Stimulated activated naive B cell treated with anti-CD40 and anti-IgM and Interleukin-4, amounts not matched to agents 10 μg/mL and 1 μg/mL and 100 μg/mL, for 72 hours (primary cell): ENCODE results near the gene GRIN2D.

Experiments
- ATAC-seq, 2 donors: fragments of 150-1000 bp; cut with Tn5 transposase; replicated peaks; 2 replicates each; pipeline ENCODE4 v1.10.0; 2021; ENCODE audit warnings: moderate library complexity in 1 of 2
- DNase-seq: peaks from one replicate; pipeline ENCODE4 v3.0.0; 2021
- H3K27ac Mint-ChIP-seq: one replicate; pipeline ENCODE4 v1.8.0; 2022; ENCODE audit warnings: mild to moderate bottlenecking, mixed read lengths
- H3K27me3 Mint-ChIP-seq, 2 donors: one replicate each; pipeline ENCODE4 v1.8.0; 2022; ENCODE audit warnings: mixed read lengths in 2 of 2
- H3K36me3 Mint-ChIP-seq, 2 donors: one replicate each; pipeline ENCODE4 v1.8.0; 2022; ENCODE audit warnings: mixed read lengths in 2 of 2, mild to moderate bottlenecking in 1 of 2
- H3K4me1 Mint-ChIP-seq, 2 donors: one replicate each; pipeline ENCODE4 v1.8.0; 2022; ENCODE audit warnings: mixed read lengths in 2 of 2, mild to moderate bottlenecking in 1 of 2
- H3K4me3 Mint-ChIP-seq, 2 donors: one replicate each; pipeline ENCODE4 v1.8.0; 2022; ENCODE audit warnings: mild to moderate bottlenecking in 2 of 2, mixed read lengths in 2 of 2, moderate library complexity in 1 of 2
- H3K9me3 Mint-ChIP-seq, 2 donors: one replicate each; pipeline ENCODE4 v1.8.0; 2022; ENCODE audit warnings: mixed read lengths in 2 of 2, mild to moderate bottlenecking in 1 of 2

GRIN2D gene

DNA sequence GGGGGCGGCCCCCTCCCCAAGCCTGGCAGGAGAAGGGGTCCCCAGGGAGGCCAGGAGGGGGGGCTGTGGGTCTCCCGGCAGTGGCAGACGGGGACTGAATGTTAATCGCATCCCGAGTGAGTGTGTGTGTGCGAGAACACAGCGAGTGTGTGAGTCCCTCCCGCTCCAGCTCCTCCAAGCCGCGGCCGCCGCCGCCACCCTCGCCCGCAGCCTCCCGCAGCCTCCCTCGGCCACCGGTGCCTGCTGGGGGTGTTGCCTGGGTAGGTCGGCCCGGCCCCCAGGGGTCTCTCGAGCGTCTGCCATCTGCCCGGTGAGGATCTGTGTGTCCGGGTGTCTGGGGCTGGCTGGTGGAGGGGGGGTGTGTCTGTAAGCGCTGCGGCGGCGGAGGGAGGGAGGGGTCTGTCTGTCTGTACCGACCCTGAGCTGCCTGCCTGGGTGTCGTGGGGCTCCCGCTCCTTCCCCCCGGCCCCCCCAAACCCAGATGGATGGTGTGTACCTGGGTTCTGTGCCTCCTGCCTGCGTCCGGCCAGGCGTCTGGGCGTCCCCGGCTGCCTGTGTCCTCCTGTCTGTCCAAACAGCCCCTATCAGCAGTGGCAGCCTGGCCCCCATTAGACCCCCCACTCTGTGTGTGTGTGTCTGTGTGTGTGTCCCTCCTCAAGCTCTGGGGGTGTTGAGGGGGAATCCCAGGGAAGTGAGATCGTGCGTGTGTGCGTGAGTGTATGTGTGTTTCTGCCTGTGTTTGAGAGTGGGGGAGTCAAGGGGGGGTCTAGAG, at the start of gene GRIN2D:
GRIN2D (plus strand) TSS at position 110 of the 772 bp plus-strand sequence. CDS start 4,725 bp downstream, outside the sequence.
- H3K4me1 Mint-ChIP-seq = peaks cover 44 to 64% of the 10 kb centered on the region in 2 donors
- H3K9me3 Mint-ChIP-seq = peaks cover 0 to under 1% of the 10 kb centered on the region in 2 donors
- peak within 1 kb of the TSS; percentile 65 to 99 for H3K4me3 Mint-ChIP-seq
- peak within 1 kb of the TSS; percentile 59 for H3K27ac Mint-ChIP-seq
- ATAC-seq (no peak), DNase-seq (no peak)
- peaks cover 46 to 47% of the 10 kb centered on the region in 2 donors for H3K27me3 Mint-ChIP-seq
- H3K36me3 Mint-ChIP-seq = peaks cover 5 to 8% of the 10 kb centered on the region in 2 donors

DNA sequence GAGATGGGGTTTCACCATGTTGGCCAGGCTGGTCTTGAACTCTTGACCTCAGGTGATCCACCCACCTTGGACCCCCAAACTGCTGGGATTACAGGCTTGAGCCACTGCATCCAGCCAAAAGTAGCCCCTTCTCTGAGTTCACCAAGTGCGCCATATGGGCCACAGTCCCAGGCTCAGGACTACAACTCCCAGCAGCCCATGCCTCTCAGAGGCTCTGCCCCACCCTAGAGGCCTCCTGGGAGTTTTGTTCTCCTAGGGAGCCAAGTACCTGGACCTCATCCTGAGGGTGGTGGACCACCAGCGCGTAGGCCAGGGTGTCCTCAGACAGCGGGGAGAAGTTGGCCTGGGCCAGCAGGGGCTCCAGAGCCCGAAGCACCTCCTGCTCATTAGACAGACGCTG, 48.6 kb upstream of the GRIN2D start:
- Mint-ChIP-seq H3K27me3 (no peaks in the 10 kb centered on the region), H3K36me3 (peaks cover 11 to 17% of the 10 kb centered on the region in 2 donors), H3K9me3 (no peaks in the 10 kb centered on the region), H3K4me3 (no peak overlapping the region), H3K4me1 (no peaks in the 10 kb centered on the region), H3K27ac (no peak overlapping the region)
- DNase-seq = no peak
- ATAC-seq = no peak

DNA sequence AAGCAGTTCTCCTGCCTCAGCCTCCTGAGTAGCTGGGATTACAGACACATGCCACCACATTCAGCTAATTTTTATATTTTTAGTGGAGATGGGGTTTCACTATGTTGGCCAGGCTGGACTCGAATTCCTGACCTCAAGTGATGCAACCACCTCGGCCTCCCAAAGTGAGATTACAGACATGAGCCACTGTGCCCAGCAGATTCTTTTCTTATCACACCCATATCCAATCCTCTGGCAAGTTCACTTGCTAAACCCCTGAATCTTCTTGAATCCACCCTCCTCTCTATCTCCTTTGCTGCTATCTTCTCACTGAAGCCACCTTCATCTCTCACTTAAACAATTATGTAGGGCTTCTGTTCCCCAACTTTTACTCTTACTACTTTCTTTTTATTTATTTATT, 47.3 kb upstream of the GRIN2D start:
- Mint-ChIP-seq H3K4me3 (no peak overlapping the region), H3K4me1 (peaks cover 2 to 4% of the 10 kb centered on the region in 2 donors), H3K27me3 (no peaks in the 10 kb centered on the region), H3K27ac (no peak overlapping the region), H3K36me3 (peaks cover 13 to 19% of the 10 kb centered on the region in 2 donors), H3K9me3 (no peaks in the 10 kb centered on the region)
- ATAC-seq (no peak), DNase-seq (no peak)

DNA sequence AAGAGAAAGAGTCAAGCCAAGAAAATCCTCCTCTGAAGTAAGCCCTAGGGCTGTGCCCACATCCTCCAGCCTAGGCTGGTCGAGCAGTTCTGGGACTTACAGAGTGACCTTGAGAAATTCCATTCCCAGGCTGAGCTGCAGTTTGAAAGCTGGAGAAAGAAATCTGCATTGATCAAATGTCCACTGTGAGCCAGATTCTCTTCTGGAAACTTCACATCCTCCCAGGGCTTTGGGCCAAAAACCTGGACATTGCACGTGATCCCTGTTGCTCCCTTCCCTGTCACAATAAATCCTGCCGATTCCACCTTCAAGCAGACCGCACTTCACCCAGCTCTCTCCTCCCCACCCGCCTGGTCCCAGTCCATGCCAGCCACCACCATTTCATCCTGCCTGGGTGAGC, 45.4 kb upstream of the GRIN2D start:
- no peak for ATAC-seq
- Mint-ChIP-seq H3K4me3 (no peak overlapping the region), H3K27ac (no peak overlapping the region)

DNA sequence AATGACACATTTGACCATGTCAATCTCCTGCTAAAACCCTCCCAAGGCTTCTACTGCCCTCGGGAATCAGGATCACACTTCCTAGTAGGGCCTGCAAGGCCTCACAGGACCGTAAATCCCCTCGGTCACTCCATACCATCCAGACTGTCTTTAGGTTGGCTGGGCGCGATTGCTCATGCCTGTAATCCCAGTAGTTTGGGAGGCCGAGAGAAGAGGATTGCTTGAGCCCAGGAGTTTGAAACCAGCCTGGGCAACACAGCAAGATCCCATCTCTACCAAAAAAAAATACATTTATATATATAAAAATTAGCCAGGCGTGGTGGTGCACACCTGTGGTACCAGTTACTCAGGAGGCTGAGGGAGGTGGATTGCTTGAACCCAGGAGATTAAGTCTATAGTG, 44.7 kb upstream of the GRIN2D start:
- Mint-ChIP-seq H3K4me1 (peaks cover 6 to 10% of the 10 kb centered on the region in 2 donors), H3K9me3 (no peaks in the 10 kb centered on the region), H3K27ac (no peak overlapping the region), H3K36me3 (peaks cover 10 to 12% of the 10 kb centered on the region in 2 donors), H3K27me3 (no peaks in the 10 kb centered on the region), H3K4me3 (no peak overlapping the region)
- DNase-seq (no peak), ATAC-seq (no peak)

More for the DNA sequence above, 45.4 kb upstream of the GRIN2D start:
- Mint-ChIP-seq H3K4me1 (peaks cover 6 to 10% of the 10 kb centered on the region in 2 donors), H3K9me3 (no peaks in the 10 kb centered on the region), H3K36me3 (peaks cover 13 to 18% of the 10 kb centered on the region in 2 donors), H3K27me3 (no peaks in the 10 kb centered on the region)
- no peak for DNase-seq

DNA sequence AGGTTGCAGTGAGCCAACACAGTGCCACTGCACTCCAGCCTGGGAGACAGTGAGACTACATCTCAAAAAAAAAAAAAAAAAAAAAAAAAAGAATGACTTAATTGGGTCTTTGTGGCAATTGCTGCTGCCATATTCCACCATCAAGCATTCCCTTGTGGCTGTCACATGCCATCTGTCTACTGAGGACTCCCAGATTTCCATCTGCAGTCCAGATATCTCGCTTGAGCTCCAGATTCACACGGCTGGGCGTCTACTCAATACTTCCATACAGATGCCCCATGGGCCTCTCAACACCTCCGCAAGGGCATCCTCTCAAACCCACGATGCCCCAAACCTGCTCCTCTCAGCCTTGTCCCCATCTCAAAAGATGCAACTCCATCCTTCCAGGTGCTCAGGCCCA, 42.6 kb upstream of the GRIN2D start:
- ATAC-seq (no peak), DNase-seq (no peak)
- no peaks in the 10 kb centered on the region for H3K9me3 Mint-ChIP-seq
- no peak overlapping the region for H3K4me3 Mint-ChIP-seq
- peaks cover 6 to 10% of the 10 kb centered on the region in 2 donors for H3K4me1 Mint-ChIP-seq
- H3K27ac Mint-ChIP-seq = no peak overlapping the region
- H3K27me3 Mint-ChIP-seq = no peaks in the 10 kb centered on the region
- peaks cover 6 to 15% of the 10 kb centered on the region in 2 donors for H3K36me3 Mint-ChIP-seq

DNA sequence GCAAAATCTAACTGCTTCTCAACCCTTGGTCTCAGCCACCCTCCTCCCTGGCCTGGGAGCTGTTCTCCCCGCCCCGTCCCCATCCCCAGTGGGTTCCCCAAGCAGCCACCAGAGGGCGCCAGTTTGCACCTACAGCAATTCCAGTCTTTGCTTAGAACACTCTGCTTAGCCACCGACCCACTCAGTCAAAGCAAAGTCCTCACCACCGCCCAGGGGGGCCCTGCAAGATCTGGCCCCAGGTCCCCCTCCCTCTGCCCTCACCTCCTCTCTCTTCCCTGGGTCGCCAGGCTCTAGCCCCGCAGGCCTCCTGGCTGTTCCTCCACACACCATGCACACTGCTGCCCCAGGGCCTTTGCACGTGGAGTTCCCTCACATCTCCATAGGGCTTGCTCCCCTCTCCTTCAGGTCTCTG, 42.1 kb upstream of the GRIN2D start:
- no peaks in the 10 kb centered on the region for H3K27me3 Mint-ChIP-seq
- ATAC-seq (peak; percentile 95 to 96), DNase-seq (peak; percentile 56)
- no peak overlapping the region for H3K27ac Mint-ChIP-seq
- H3K4me3 Mint-ChIP-seq = no peak overlapping the region
- peaks cover 6 to 10% of the 10 kb centered on the region in 2 donors for H3K4me1 Mint-ChIP-seq
- peaks cover 6 to 16% of the 10 kb centered on the region in 2 donors for H3K36me3 Mint-ChIP-seq
- H3K9me3 Mint-ChIP-seq = no peaks in the 10 kb centered on the region

DNA sequence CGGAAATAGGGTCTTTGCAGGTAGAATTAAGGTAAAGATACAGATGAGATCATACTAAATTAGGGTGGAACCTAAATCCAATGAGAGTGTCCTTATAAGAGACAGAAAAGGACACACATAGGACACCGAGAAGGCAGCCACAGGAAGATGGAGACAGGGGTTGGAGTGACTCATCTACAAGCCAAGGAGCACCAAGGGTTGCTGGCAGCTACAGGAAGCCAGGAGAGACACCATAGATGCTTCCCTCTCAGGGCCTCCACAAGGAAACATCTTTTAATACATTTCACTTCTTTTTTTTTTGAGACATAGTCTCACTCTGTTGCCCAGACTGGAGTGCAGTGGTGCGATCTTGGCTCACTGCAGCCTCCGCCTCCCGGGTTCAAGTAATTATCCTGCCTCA, 39.8 kb upstream of the GRIN2D start:
- H3K9me3 Mint-ChIP-seq = no peaks in the 10 kb centered on the region
- H3K4me3 Mint-ChIP-seq = no peak overlapping the region
- ATAC-seq (no peak), DNase-seq (no peak)
- H3K36me3 Mint-ChIP-seq = peaks cover 4 to 15% of the 10 kb centered on the region in 2 donors
- H3K27ac Mint-ChIP-seq = no peak overlapping the region
- peaks cover 6 to 10% of the 10 kb centered on the region in 2 donors for H3K4me1 Mint-ChIP-seq
- H3K27me3 Mint-ChIP-seq = no peaks in the 10 kb centered on the region

DNA sequence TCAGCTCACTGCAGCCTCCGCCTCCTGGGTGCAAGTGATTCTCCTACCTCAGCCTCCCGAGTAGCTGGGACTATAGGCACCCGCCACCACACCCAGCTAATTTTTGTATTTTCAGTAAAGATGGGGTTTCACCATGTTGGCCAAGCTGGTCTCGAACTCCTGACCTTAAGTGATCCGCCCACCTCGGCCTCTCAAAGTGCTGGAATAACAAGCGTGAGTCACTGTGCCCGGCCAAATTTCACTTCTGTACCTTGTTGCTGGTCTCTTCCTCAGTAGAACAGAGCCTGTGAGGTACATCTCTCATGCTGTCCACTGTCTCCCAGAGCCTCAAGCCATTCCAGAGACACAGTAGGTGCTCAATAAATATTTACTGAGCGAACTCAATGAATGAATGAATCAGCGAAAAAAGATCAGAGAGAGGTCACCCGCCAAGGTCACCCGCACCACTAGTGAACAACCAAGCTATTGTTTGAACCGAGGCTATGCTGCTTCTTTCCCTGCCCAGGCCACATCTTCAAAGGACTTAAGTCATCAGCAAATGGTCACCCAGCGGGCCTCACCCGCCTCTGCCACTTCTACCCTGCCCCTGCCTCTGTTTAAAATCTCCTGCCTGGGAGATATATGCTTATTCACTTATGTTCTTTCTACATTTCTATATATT, 39.0 kb upstream of the GRIN2D start:
- no peak overlapping the region for H3K27ac Mint-ChIP-seq
- H3K4me1 Mint-ChIP-seq = peaks cover 6 to 10% of the 10 kb centered on the region in 2 donors
- peaks cover 4 to 22% of the 10 kb centered on the region in 2 donors for H3K36me3 Mint-ChIP-seq
- no peaks in the 10 kb centered on the region for H3K9me3 Mint-ChIP-seq
- H3K4me3 Mint-ChIP-seq = no peak overlapping the region
- no peak for ATAC-seq
- no peaks in the 10 kb centered on the region for H3K27me3 Mint-ChIP-seq
- no peak for DNase-seq

DNA sequence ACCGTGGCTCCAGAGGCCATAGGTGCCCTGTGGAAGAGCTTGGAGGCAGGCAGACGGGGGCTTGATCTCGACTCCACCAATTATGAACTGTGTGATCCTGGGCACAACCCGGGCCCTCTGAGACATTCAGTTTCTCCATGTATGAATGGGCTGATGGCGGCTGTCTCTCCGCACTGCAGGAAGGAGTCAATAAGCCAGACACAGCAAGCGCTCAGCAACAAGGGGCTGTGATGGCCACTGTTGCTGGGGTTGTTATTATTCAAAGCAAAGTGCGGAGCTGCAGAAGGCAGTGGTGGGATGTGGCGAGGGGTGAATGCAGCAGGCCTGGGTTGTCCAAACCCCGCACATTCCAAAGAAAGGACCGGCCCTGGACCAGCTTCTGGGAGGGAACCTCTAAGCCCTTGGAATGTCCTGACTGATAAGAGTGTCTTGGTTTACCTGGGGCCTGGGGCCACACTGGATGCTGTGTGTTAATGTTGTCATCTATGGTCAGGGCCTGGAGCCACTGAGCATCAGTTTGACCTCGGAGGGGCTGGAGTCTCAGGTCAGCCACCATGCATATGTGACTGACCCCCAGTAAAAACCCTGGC, 38.0 kb upstream of the GRIN2D start:
- H3K4me1 Mint-ChIP-seq = peaks cover 6 to 10% of the 10 kb centered on the region in 2 donors
- no peak for ATAC-seq
- no peaks in the 10 kb centered on the region for H3K9me3 Mint-ChIP-seq
- H3K27me3 Mint-ChIP-seq = no peaks in the 10 kb centered on the region
- H3K27ac Mint-ChIP-seq = no peak overlapping the region
- no peak overlapping the region for H3K4me3 Mint-ChIP-seq
- no peak for DNase-seq
- H3K36me3 Mint-ChIP-seq = peaks cover 7 to 26% of the 10 kb centered on the region in 2 donors

DNA sequence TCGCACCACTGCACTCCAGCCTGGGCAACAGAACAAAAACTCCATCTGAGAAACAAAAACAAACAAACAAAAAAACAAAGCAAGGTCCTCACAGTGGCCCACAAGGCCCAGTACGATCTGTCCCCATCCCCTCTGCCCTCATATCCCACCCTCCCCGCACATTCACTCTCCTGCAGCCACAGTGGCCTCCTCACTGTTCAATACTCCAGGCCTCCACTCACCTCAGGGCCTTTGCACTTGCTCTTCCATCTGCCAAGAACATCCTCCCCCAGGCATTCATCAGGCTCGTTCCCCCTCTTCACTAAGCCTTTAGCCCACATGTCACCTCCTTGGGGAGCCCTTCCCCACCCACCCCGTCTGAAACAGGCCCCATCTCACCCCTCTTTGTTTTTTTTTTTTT, 34.3 kb upstream of the GRIN2D start:
- H3K27ac Mint-ChIP-seq = no peak overlapping the region
- peaks cover 5 to 22% of the 10 kb centered on the region in 2 donors for H3K36me3 Mint-ChIP-seq
- no peak for DNase-seq
- H3K9me3 Mint-ChIP-seq = no peaks in the 10 kb centered on the region
- ATAC-seq = no peak
- H3K4me3 Mint-ChIP-seq = no peak overlapping the region
- no peaks in the 10 kb centered on the region for H3K27me3 Mint-ChIP-seq
- peaks cover 5 to 16% of the 10 kb centered on the region in 2 donors for H3K4me1 Mint-ChIP-seq

DNA sequence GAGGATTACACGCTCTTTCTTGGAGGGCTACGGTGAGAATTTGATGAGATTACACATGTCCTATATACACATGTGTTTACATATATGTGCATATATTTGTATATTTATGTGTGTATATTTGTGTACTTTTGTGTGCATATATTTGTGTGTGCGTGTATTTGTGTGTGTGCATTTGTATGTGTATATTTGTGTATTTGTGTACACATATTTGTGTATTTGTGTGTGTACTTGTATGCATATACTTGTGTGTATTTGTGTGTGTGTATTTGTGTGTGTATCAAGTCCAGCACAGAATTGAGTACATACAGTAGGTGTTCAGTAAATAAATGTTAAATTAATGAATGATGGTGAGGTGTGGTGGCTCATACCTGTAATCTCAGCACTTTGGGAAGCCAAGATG, 31.6 kb upstream of the GRIN2D start:
- Mint-ChIP-seq H3K9me3 (no peaks in the 10 kb centered on the region), H3K4me1 (peaks cover 12 to 29% of the 10 kb centered on the region in 2 donors), H3K27ac (no peak overlapping the region), H3K36me3 (peaks cover 3 to 15% of the 10 kb centered on the region in 2 donors), H3K4me3 (no peak overlapping the region), H3K27me3 (no peaks in the 10 kb centered on the region)
- ATAC-seq (no peak), DNase-seq (no peak)

DNA sequence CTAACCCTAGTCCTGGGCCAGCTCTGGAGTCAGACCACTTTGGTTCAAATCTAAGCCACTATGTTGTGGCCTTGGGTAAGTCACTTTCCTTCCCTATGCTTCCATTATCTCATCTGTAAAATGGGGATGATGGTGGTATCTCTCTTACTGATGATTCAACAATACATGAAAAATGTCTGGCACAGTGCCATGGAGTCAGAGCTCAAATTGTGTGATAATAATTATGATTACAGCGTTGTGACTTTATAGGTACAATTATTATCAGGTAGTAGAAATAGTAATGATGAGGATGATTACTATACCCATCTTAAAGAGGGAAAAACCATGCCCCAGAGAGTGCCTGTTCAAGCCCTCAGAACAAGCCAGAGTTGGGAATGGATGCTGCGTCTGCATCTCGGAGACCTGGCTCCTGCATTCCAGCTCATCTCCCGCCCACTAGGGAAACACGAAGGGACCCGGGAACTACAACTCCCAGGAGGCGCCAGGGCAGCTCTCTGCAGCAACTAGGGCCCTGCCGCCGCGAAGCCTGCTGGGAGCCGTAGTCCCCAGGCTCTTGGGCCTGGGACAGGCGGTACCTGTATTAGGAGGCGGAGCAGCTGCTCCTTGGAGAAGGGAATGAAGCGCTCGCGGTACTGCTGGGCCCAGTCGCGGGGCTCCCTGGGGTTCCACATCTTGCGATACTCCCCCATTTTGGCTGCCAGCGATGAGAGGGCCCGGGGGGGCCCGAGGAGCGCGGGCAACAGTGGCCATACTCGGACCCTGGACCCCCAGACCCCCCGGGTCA, 30.6 kb upstream of the GRIN2D start:
- peak overlapping the region; percentile 86 to 92 for H3K4me3 Mint-ChIP-seq
- H3K27ac Mint-ChIP-seq = peak overlapping the region; percentile 95
- H3K9me3 Mint-ChIP-seq = no peaks in the 10 kb centered on the region
- H3K27me3 Mint-ChIP-seq = no peaks in the 10 kb centered on the region
- DNase-seq = peak; percentile 83
- ATAC-seq = peak; percentile 76 to 78
- peaks cover 3 to 15% of the 10 kb centered on the region in 2 donors for H3K36me3 Mint-ChIP-seq
- H3K4me1 Mint-ChIP-seq = peaks cover 12 to 29% of the 10 kb centered on the region in 2 donors

DNA sequence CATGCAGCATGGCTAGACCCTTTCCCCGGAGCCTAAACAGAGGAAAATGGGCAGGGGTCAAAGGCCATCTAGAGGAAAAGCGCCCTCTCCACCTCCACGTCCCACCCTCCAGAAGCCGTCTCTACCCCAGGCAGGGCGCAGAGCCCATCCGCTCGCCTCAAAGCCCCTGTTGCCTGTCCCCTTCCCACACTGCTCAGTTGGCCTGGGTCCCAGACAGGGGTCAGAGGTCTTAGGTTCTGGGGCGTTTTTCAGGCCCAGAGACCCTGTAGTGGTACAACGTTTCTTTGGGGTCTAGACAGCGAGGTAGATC, 30.0 kb upstream of the GRIN2D start:
- ATAC-seq (peak; percentile 22 to 25), DNase-seq (no peak)
- H3K27me3 Mint-ChIP-seq = no peaks in the 10 kb centered on the region
- H3K27ac Mint-ChIP-seq = peak overlapping the region; percentile 95
- H3K4me1 Mint-ChIP-seq = peaks cover 12 to 29% of the 10 kb centered on the region in 2 donors
- H3K9me3 Mint-ChIP-seq = no peaks in the 10 kb centered on the region
- H3K4me3 Mint-ChIP-seq = peak overlapping the region; percentile 86 to 92
- peaks cover 3 to 13% of the 10 kb centered on the region in 2 donors for H3K36me3 Mint-ChIP-seq
